A673 (cell line): Measurements from ENCODE around the gene VDAC1. TPM values are rescaled to one million over a fixed set of nuclear protein-coding genes. Genes with fewer than 3 reads are reported as not detected.

Experiments
- BruUV-seq: library from RNA; stranded (reverse); fragments of 400-500 nt; replicated peaks from 2 replicates; lab custom pipeline; 2021; lab: Mats Ljungman, UMichigan
- CTCF ChIA-PET: fragments of 300-600 bp; sonication (Branson Sonifier 250); formaldehyde crosslinking; loops from one replicate; lab custom pipeline; 2022; ENCODE audit warnings: antibody characterized with exemption; lab: Charles Lee
- POLR2A ChIA-PET: fragments of 300-600 bp; sonication (Branson Sonifier 250); formaldehyde crosslinking; loops from one replicate; lab custom pipeline; 2022; ENCODE audit warnings: antibody characterized with exemption; ENCODE audit not compliant: low non-redundant PET; lab: Charles Lee
- DNase-seq: peaks from one replicate; pipeline ENCODE4 v3.0.0-alpha.2; 2015; ENCODE audit warnings: low spot score
- H3K27ac ChIP-seq: fragments of 200-600 bp; sonication (generic); 2 replicates; pipeline ENCODE4 v1.5.1; 2016; ENCODE audit warnings: mixed run types, low read depth, mild to moderate bottlenecking, mixed read lengths, antibody characterized with exemption, low read length; ENCODE audit not compliant: poor library complexity, severe bottlenecking
- H3K27me3 ChIP-seq: fragments of 200-600 bp; sonication (generic); replicated peaks from 2 replicates; pipeline ENCODE4 v1.6.1; 2017; ENCODE audit warnings: mixed run types, low read depth, mild to moderate bottlenecking, mixed read lengths, antibody characterized with exemption, low read length; ENCODE audit not compliant: insufficient read depth, poor library complexity
- H3K36me3 ChIP-seq: fragments of 200-600 bp; sonication (generic); 2 replicates; pipeline ENCODE4 v1.6.1; 2016; ENCODE audit warnings: mixed run types, mild to moderate bottlenecking, mixed read lengths, antibody characterized with exemption, low read length; ENCODE audit not compliant: insufficient read depth, poor library complexity, severe bottlenecking
- H3K4me1 ChIP-seq: fragments of 200-600 bp; sonication (generic); 2 replicates; pipeline ENCODE4 v1.6.1; 2017; ENCODE audit warnings: mixed run types, mild to moderate bottlenecking, mixed read lengths, antibody characterized with exemption, low read length; ENCODE audit not compliant: insufficient read depth, poor library complexity, severe bottlenecking
- H3K4me3 ChIP-seq: fragments of 200-600 bp; sonication (generic); 2 replicates; pipeline ENCODE4 v1.5.1; 2016; ENCODE audit warnings: low read depth, mixed run types, mild to moderate bottlenecking, mixed read lengths, low read length; ENCODE audit not compliant: poor library complexity, severe bottlenecking
- H3K9me3 ChIP-seq: fragments of 200-600 bp; sonication (generic); 2 replicates; pipeline ENCODE4 v1.6.1; 2016; ENCODE audit warnings: mixed run types, low read depth, mild to moderate bottlenecking, mixed read lengths, antibody characterized with exemption, low read length; ENCODE audit not compliant: poor library complexity, severe bottlenecking
- CTCF ChIP-seq: fragments of 300-800, 200-600 bp; sonication (generic); conservative IDR thresholded peaks from 2 replicates; pipeline ENCODE4 v1.5.1; 2017; ENCODE audit warnings: low read depth, mild to moderate bottlenecking, antibody characterized with exemption, low read length, moderate library complexity, mixed read lengths
- EZH2 ChIP-seq: fragments of 200-600 bp; sonication (generic); IDR thresholded peaks from 2 replicates; pipeline ENCODE4 v1.6.1; 2017; ENCODE audit warnings: borderline replicate concordance, low read depth, mild to moderate bottlenecking, mixed read lengths, antibody characterized with exemption, low read length; ENCODE audit not compliant: poor library complexity, severe bottlenecking
- intact Hi-C: fragments of 100-400 bp; cut with micrococcal nuclease; formaldehyde crosslinking; loops from one replicate; pipeline ENCODE4 v1.10.0; 2022; ENCODE audit not compliant: unreplicated experiment
- total RNA-seq: library from RNA; stranded (reverse); gene quantifications from 2 replicates; pipeline ENCODE4 v1.2.3, GENCODE V29; 2021

VDAC1 gene
- total RNA-seq, 1 experiment from 2014 or later, result 367 TPM

DNA sequence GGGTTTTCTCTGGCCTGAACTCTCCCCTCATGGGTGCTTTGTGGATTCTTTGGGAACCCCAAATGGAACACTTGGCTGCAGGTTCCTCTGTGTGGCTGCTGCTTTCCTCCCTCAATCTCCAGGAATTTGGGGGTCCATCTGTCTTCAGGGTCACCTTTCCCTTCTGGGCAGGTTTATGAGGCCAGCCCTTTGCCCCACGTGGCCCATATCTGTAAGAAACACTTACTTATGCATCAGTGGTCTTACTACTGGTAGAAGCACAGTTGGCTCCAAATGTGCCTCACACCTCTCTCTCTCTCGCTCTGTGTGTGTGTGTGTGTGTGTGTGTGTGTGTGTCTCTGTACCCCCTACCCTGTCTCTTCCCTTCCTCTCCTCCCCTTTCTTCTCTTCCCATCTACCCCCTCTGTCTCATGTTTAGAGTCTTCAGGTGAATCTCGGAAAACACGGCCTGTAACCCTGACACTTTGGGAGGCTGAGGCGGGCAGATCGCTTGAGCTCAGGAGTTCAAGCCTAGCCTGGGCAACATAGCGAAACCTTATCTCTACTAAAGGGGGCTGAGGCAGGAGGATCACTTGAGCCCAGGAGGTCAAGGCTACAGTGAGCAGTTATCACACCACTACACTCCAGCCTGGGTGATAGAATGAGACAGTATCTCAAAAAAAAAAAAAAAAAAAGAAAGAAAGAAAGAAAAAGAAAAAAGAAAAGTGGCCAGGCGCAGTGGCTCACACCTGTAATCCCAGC, 63.1 kb downstream of the VDAC1 start:
- intact Hi-C loops, result loop anchor here (5.0 to 10.0 kb wide), 4 partner anchors 69 to 829 kb away; no protein-coding TSS in a partner anchor
- no peaks in the 10 kb centered on the region for H3K9me3 ChIP-seq
- ChIA-PET CTCF (no interaction called here), POLR2A (no interaction called here)
- H3K27ac ChIP-seq, result no peak overlapping the region
- no peak overlapping the region for H3K4me3 ChIP-seq
- H3K36me3 ChIP-seq, result no peaks in the 10 kb centered on the region
- TF ChIP-seq EZH2, result no peak
- TF ChIP-seq CTCF, result no peak
- H3K27me3 ChIP-seq, result no peaks in the 10 kb centered on the region
- DNase-seq, result no peak
- BruUV-seq, result no TSS peak
- H3K4me1 ChIP-seq, result no peaks in the 10 kb centered on the region

DNA sequence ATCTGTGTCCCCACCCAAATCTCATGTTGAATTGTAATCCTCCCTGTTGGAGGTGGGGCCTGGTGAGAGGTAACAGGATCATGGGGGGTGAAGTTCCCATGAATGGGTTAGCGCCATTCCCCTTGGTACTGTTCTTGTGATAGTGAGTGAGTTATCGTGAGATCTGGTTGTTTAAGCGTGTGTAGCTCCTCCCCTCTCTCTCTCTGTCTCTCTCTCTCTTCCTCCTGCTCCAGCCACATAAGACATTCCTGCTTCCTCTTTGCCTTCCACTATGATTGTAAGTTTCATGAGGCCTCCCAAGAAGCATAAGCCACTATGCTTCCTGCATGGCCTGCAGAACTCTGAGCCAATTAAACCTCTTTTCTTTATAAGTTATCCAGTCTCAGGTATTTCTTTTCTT, 65.1 kb downstream of the VDAC1 start:
- DNase-seq, result no peak
- H3K9me3 ChIP-seq, result no peaks in the 10 kb centered on the region
- H3K27ac ChIP-seq, result no peak overlapping the region
- CTCF ChIA-PET, result no interaction called here
- H3K36me3 ChIP-seq, result no peaks in the 10 kb centered on the region
- POLR2A ChIA-PET, result no interaction called here
- no TSS peak for BruUV-seq
- H3K4me1 ChIP-seq, result peaks cover 8% of the 10 kb centered on the region
- no peak overlapping the region for H3K4me3 ChIP-seq
- intact Hi-C loops, result loop anchor here (5.0 to 10.0 kb wide), 4 partner anchors 67 to 827 kb away; no protein-coding TSS in a partner anchor
- H3K27me3 ChIP-seq, result no peaks in the 10 kb centered on the region
- no peak for TF ChIP-seq EZH2
- TF ChIP-seq CTCF, result no peak

GRCh38 chr5:133938929-133939328, 65.8 kb downstream of the VDAC1 start:
- ChIA-PET POLR2A (no interaction called here), CTCF (no interaction called here)
- no peak for DNase-seq
- no peaks in the 10 kb centered on the region for H3K36me3 ChIP-seq
- peaks cover 8% of the 10 kb centered on the region for H3K4me1 ChIP-seq
- H3K27me3 ChIP-seq, result no peaks in the 10 kb centered on the region
- intact Hi-C loops, result no loop called here
- no peaks in the 10 kb centered on the region for H3K9me3 ChIP-seq
- no TSS peak for BruUV-seq
- no peak overlapping the region for H3K4me3 ChIP-seq
- TF ChIP-seq CTCF (no peak), EZH2 (no peak)
- no peak overlapping the region for H3K27ac ChIP-seq
